Measurements from ENCODE around the gene SF3A1. TPM values are rescaled to one million over a fixed set of nuclear protein-coding genes. Genes with fewer than 3 reads are reported as not detected.

Gene SF3A1
- total RNA-seq, 1 experiment from 2014 or later, result 272 TPM

DNA sequence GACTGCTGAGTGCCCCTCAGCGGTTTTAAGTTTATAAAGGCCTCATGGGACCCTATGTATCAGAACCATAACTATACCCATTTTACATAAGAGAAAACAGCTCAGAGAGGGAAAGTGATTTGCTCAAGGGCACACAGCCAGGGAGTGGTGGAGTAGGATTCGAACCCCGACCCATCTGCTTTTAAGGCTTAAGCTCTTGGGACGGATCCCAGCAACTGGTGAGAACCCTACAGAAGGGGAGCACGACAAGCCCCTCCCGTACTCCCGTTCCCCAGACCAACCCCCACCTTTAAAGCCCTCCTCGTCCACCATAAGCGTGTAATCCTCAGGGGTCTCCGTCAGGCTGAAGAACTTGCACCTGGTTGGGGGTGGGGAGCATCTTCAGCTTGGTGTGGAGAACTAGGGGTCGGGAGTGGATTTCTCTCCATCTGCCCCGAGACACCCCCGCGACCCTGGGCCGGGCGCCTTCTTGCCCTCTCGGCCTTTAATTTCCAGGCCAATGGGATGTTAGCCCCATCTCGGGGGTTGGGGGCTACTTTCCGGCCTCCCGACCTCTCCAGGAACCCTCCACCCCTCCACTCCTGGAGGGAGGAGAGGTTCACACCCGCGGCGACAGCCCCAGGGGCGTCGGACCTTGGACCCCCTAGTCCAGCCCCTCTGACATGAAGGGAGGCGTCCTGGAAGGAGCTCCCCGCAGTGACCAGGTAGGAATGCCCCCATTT lies 68.1 kb downstream of the SF3A1 start:
- POLR2A ChIA-PET, result interaction anchor here (0.6 to 2.1 kb wide), 9 partner anchors 25 to 1895 kb away, joined by 3 to 11 read pairs (median 5); partner anchors contain the start of genes CCDC157, RNF215 and SF3A1
- Mint-ChIP-seq H3K4me1 (peaks cover 11% of the 10 kb centered on the region), H3K27me3 (ENCODE audit: low read depth) (peaks cover 3% of the 10 kb centered on the region), H3K27ac (peak overlapping the region; percentile 93), H3K4me3 (peak overlapping the region; percentile 80), H3K9me3 (no peaks in the 10 kb centered on the region), H3K36me3 (no peaks in the 10 kb centered on the region)
- no peak for ATAC-seq
- TF ChIP-seq FOXP1 (CRISPR knock-in tag; IDR thresholded peaks at IDR 0.05; ENCODE audit: borderline replicate concordance) (no peak), MYBL2 (CRISPR knock-in tag; IDR thresholded peaks at IDR 0.05) (no peak), ZBTB21 (CRISPR knock-in tag; IDR thresholded peaks at IDR 0.05; ENCODE audit: borderline replicate concordance) (no peak), FOXJ3 (CRISPR knock-in tag; IDR thresholded peaks at IDR 0.05; ENCODE audit: borderline replicate concordance) (no peak), HMGA2 (CRISPR knock-in tag; IDR thresholded peaks at IDR 0.05) (no peak), ZNF396 (CRISPR knock-in tag; IDR thresholded peaks at IDR 0.05; ENCODE audit: borderline replicate concordance) (no peak), JUN (CRISPR knock-in tag; IDR thresholded peaks at IDR 0.05) (no peak), ESRRA (CRISPR knock-in tag; IDR thresholded peaks at IDR 0.05; ENCODE audit: borderline replicate concordance) (no peak), ZNF423 (CRISPR knock-in tag; IDR thresholded peaks at IDR 0.05) (no peak)
- CTCF ChIA-PET, result interaction anchor here (0.5 to 6.3 kb wide), 75 partner anchors 8 to 1095 kb away, joined by 3 to 193 read pairs (median 4); partner anchors contain the start of genes CCDC157, HORMAD2, LIF and MTFP1
- DNase-seq (ENCODE audit: low spot score), result no peak

DNA sequence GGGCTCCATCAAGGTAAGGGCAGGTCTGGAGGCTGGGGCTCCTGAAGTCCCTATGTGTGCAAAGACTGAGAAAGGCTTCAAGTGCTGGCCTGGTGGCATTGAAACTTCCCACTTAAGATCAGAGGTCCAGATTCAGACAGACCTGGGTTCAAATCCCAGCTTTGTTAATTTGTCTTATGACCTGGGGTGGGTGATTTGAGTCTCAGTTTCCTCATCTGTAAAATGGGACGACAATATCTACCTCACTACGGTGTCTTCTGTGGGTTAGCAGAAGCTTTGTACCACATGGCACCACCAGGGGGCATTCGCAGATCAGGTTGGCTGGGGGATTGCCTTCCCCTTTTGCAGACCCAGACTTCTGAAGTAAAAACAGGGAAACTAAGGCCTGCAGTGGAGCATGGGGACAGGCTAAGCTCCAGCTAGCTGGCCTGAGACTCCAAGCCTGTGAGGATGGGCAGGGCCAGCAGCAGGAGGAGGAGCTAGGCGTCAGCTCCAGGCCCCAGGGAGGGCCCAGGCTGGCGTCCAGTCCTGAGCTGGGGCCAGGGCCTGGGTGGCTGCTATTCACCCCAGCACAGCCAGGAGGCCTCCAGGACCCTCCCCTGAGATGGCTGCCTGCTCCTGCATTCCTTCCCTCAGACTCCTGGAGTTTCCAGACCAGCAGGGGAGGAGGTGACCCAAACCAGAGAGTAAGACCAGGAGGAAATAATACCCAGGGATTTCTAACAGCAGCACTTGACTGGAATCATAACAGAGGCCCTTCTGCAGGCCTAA lies 68.9 kb downstream of the SF3A1 start:
- H3K36me3 Mint-ChIP-seq, result no peaks in the 10 kb centered on the region
- ATAC-seq, result peak; percentile 71
- DNase-seq (ENCODE audit: low spot score), result peak; percentile 87
- CTCF ChIA-PET, result interaction anchor here (0.5 to 6.3 kb wide), 69 partner anchors 8 to 744 kb away, joined by 3 to 193 read pairs (median 4); partner anchors contain the start of genes CCDC157, HORMAD2, LIF and MTFP1
- POLR2A ChIA-PET, result interaction anchor here (1.1 to 2.1 kb wide), 7 partner anchors 24 to 136 kb away, joined by 3 to 11 read pairs (median 6); partner anchors contain the start of genes CCDC157, RNF215 and SF3A1
- H3K4me1 Mint-ChIP-seq, result peaks cover 11% of the 10 kb centered on the region
- H3K27ac Mint-ChIP-seq, result peak overlapping the region; percentile 93
- H3K27me3 Mint-ChIP-seq (ENCODE audit: low read depth), result peaks cover 3% of the 10 kb centered on the region
- H3K4me3 Mint-ChIP-seq, result peak overlapping the region; percentile 80
- H3K9me3 Mint-ChIP-seq, result no peaks in the 10 kb centered on the region
- TF ChIP-seq GABPB1 (CRISPR knock-in tag; IDR thresholded peaks at IDR 0.05) (no peak), ZNF121 (CRISPR knock-in tag; IDR thresholded peaks at IDR 0.05) (peak; percentile 99), ZNF671 (CRISPR knock-in tag; IDR thresholded peaks at IDR 0.05) (peak; percentile 63; the same call in 1 of the 2 replicates), ETV6 (CRISPR knock-in tag; IDR thresholded peaks at IDR 0.05) (no peak), ZNF423 (CRISPR knock-in tag; IDR thresholded peaks at IDR 0.05) (peak; percentile 67; the same call in 1 of the 2 replicates), CBFB (CRISPR knock-in tag; IDR thresholded peaks at IDR 0.05; ENCODE audit: low read depth) (no peak), OVOL2 (CRISPR knock-in tag; IDR thresholded peaks at IDR 0.05; ENCODE audit: borderline replicate concordance) (no peak), RELA (CRISPR knock-in tag; IDR thresholded peaks at IDR 0.05; ENCODE audit: borderline replicate concordance) (no peak), MXD4 (CRISPR knock-in tag; IDR thresholded peaks at IDR 0.05; ENCODE audit: borderline replicate concordance) (peak; percentile 66; the same call in 1 of the 2 replicates)
- TF ChIP-seq, protein P1, sequence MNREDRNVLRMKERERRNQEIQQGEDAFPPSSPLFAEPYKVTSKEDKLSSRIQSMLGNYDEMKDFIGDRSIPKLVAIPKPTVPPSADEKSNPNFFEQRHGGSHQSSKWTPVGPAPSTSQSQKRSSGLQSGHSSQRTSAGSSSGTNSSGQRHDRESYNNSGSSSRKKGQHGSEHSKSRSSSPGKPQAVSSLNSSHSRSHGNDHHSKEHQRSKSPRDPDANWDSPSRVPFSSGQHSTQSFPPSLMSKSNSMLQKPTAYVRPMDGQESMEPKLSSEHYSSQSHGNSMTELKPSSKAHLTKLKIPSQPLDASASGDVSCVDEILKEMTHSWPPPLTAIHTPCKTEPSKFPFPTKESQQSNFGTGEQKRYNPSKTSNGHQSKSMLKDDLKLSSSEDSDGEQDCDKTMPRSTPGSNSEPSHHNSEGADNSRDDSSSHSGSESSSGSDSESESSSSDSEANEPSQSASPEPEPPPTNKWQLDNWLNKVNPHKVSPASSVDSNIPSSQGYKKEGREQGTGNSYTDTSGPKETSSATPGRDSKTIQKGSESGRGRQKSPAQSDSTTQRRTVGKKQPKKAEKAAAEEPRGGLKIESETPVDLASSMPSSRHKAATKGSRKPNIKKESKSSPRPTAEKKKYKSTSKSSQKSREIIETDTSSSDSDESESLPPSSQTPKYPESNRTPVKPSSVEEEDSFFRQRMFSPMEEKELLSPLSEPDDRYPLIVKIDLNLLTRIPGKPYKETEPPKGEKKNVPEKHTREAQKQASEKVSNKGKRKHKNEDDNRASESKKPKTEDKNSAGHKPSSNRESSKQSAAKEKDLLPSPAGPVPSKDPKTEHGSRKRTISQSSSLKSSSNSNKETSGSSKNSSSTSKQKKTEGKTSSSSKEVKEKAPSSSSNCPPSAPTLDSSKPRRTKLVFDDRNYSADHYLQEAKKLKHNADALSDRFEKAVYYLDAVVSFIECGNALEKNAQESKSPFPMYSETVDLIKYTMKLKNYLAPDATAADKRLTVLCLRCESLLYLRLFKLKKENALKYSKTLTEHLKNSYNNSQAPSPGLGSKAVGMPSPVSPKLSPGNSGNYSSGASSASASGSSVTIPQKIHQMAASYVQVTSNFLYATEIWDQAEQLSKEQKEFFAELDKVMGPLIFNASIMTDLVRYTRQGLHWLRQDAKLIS (CRISPR knock-in tag; IDR thresholded peaks at IDR 0.05; ENCODE audit: borderline replicate concordance), result no peak
- TF ChIP-seq, protein P2, sequence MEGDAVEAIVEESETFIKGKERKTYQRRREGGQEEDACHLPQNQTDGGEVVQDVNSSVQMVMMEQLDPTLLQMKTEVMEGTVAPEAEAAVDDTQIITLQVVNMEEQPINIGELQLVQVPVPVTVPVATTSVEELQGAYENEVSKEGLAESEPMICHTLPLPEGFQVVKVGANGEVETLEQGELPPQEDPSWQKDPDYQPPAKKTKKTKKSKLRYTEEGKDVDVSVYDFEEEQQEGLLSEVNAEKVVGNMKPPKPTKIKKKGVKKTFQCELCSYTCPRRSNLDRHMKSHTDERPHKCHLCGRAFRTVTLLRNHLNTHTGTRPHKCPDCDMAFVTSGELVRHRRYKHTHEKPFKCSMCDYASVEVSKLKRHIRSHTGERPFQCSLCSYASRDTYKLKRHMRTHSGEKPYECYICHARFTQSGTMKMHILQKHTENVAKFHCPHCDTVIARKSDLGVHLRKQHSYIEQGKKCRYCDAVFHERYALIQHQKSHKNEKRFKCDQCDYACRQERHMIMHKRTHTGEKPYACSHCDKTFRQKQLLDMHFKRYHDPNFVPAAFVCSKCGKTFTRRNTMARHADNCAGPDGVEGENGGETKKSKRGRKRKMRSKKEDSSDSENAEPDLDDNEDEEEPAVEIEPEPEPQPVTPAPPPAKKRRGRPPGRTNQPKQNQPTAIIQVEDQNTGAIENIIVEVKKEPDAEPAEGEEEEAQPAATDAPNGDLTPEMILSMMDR (IDR thresholded peaks at IDR 0.05), result peak; percentile 61
- TF ChIP-seq, protein P3, sequence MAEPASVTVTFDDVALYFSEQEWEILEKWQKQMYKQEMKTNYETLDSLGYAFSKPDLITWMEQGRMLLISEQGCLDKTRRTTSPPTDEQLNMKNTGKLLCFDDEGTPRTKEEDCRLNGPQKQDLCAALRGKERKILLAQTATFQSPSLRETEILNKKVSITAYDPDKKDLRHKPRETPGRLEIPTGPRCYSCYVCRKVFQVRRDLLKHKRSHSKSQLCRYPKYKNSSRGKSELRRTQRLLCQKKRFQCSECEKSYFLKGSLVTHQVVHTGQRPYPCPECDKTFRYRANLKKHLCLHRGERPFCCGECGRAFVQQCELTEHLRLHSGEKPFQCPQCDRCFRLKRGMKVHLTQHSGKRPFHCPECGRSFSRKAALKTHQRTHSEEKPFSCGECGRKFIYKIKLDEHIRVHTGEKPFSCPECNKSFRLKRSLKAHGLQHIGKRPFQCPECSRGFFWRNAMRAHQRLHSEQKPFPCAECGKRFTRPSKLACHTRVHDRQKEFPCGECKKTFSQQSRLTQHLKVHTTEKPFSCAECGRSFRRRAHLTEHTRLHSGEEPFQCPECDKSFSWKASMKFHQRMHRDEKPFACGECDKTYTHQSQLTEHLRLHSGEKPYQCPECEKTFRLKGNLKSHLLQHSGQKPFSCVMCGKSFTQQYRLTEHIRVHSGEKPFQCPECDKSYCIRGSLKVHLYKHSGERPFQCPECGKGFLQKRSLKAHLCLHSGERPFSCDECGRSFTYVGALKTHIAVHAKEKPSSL (CRISPR knock-in tag; conservative IDR thresholded peaks at IDR 0.05), result no peak
- TF ChIP-seq, protein P4, sequence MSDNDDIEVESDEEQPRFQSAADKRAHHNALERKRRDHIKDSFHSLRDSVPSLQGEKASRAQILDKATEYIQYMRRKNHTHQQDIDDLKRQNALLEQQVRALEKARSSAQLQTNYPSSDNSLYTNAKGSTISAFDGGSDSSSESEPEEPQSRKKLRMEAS (CRISPR knock-in tag; IDR thresholded peaks at IDR 0.05), result 0 out of 2 replicates have a peak, but pooled peaks have one; percentile 40
- TF ChIP-seq, protein P5, sequence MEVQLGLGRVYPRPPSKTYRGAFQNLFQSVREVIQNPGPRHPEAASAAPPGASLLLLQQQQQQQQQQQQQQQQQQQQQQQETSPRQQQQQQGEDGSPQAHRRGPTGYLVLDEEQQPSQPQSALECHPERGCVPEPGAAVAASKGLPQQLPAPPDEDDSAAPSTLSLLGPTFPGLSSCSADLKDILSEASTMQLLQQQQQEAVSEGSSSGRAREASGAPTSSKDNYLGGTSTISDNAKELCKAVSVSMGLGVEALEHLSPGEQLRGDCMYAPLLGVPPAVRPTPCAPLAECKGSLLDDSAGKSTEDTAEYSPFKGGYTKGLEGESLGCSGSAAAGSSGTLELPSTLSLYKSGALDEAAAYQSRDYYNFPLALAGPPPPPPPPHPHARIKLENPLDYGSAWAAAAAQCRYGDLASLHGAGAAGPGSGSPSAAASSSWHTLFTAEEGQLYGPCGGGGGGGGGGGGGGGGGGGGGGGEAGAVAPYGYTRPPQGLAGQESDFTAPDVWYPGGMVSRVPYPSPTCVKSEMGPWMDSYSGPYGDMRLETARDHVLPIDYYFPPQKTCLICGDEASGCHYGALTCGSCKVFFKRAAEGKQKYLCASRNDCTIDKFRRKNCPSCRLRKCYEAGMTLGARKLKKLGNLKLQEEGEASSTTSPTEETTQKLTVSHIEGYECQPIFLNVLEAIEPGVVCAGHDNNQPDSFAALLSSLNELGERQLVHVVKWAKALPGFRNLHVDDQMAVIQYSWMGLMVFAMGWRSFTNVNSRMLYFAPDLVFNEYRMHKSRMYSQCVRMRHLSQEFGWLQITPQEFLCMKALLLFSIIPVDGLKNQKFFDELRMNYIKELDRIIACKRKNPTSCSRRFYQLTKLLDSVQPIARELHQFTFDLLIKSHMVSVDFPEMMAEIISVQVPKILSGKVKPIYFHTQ (CRISPR knock-in tag; IDR thresholded peaks at IDR 0.05), result 0 out of 2 replicates have a peak, but pooled peaks have one; percentile 7
